Chondrocyte (in vitro differentiated cells): ENCODE results near the gene RPS27A. TPM values are rescaled to one million over a fixed set of nuclear protein-coding genes. Genes with fewer than 3 reads are reported as not detected.

Source experiments
- DNase-seq: peaks from one replicate; pipeline ENCODE4 v3.0.0; 2021; ENCODE audit warnings: mixed read lengths, low spot score
- H3K27ac Mint-ChIP-seq: one replicate; pipeline ENCODE4 v1.8.0; 2021; ENCODE audit warnings: mild to moderate bottlenecking, moderate library complexity, mixed read lengths; ENCODE audit not compliant: unreplicated experiment
- H3K27me3 Mint-ChIP-seq: 2 replicates; pipeline ENCODE4 v1.8.0; 2021; ENCODE audit warnings: low read depth, mixed read lengths
- H3K36me3 Mint-ChIP-seq: 2 replicates; pipeline ENCODE4 v1.8.0; 2021; ENCODE audit warnings: low read depth, mixed read lengths
- H3K4me1 Mint-ChIP-seq: 2 replicates; pipeline ENCODE4 v1.8.0; 2021; ENCODE audit warnings: low read depth, mild to moderate bottlenecking, mixed read lengths
- H3K4me3 Mint-ChIP-seq: one replicate; pipeline ENCODE4 v1.8.0; 2021; ENCODE audit warnings: mild to moderate bottlenecking, moderate library complexity, mixed read lengths; ENCODE audit not compliant: unreplicated experiment
- H3K9me3 Mint-ChIP-seq: 2 replicates; pipeline ENCODE4 v1.8.0; 2021; ENCODE audit warnings: low read depth, mixed read lengths
- CTCF ChIP-seq: fragments of 200-600 bp; sonication (generic); IDR thresholded peaks from 2 replicates; pipeline ENCODE4 v1.5.0; 2021; ENCODE audit warnings: antibody characterized with exemption, mild to moderate bottlenecking, moderate library complexity
- total RNA-seq: library from RNA; stranded (reverse); gene quantifications from 3 replicates; pipeline ENCODE4 v1.2.1, GENCODE V29; 2021

RPS27A gene
- total RNA-seq, 1 donor from 2014 or later: 580 TPM

DNA sequence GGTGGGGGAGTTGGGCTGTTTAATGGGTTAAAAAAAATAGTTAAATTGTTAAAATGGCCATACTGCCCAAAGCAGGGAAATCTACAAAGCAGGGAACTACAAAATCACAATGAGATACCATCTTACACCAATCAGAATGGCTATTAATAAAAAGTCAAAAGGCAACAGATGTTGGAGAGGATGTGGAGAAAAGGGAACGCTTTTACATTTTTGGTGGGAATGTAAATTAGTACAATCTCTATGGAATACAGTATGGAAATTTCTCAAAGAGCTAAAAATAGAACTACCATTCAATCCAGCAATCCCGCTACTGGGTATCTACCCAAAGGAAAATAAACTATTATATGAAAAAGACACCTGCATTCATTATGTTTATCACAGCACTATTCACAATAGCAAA is 27.5 kb upstream of the RPS27A start:
- no peak overlapping the region for H3K4me3 Mint-ChIP-seq
- no peaks in the 10 kb centered on the region for H3K4me1 Mint-ChIP-seq
- H3K27me3 Mint-ChIP-seq: no peaks in the 10 kb centered on the region
- peaks cover 34% of the 10 kb centered on the region for H3K9me3 Mint-ChIP-seq
- DNase-seq: no peak
- no peak overlapping the region for H3K27ac Mint-ChIP-seq
- no peak for TF ChIP-seq CTCF
- H3K36me3 Mint-ChIP-seq: peaks cover 46% of the 10 kb centered on the region

GRCh38 chr2:55213822-55214221 is 18.7 kb upstream of the RPS27A start:
- no peak for TF ChIP-seq CTCF
- H3K4me1 Mint-ChIP-seq: no peaks in the 10 kb centered on the region
- no peak for DNase-seq
- no peaks in the 10 kb centered on the region for H3K27me3 Mint-ChIP-seq
- H3K4me3 Mint-ChIP-seq: no peak overlapping the region
- no peak overlapping the region for H3K27ac Mint-ChIP-seq
- no peaks in the 10 kb centered on the region for H3K9me3 Mint-ChIP-seq
- H3K36me3 Mint-ChIP-seq: peaks cover 4% of the 10 kb centered on the region

GRCh38 chr2:55223958-55224760 is 8.3 kb upstream of the RPS27A start:
- Mint-ChIP-seq H3K4me3 (peak overlapping the region; percentile 69), H3K27me3 (no peaks in the 10 kb centered on the region), H3K9me3 (no peaks in the 10 kb centered on the region), H3K27ac (peak overlapping the region; percentile 85), H3K4me1 (peaks cover 27% of the 10 kb centered on the region), H3K36me3 (peaks cover 4% of the 10 kb centered on the region)
- no peak for TF ChIP-seq CTCF
- DNase-seq: no peak

DNA sequence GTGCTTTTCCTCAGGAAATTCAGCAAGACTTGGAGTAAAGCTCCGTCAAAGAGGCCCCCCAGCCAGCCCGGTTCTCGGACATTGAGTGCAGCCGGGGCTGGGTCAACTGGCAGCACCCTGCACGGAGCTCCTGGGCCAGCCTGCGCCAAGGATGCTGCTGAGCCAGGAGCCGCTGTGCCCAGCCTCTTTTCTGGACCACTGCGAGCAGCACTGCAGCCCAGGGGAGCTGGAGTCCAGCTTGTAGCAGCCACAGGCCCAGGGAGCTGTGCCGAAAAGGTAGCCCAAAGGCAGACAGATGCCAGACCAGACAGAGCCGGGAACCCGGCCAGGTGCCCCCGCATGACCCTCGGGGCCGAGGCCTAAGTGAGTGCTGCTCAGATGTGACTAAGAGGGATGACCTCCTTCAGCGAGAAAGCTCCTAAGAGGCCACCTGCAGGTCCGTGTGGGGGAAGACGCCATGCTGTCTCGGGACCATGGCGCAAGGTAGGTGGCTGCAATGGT is 7.7 kb upstream of the RPS27A start:
- H3K27me3 Mint-ChIP-seq: no peaks in the 10 kb centered on the region

More for the DNA sequence above, 7.7 kb upstream of the RPS27A start:
- H3K36me3 Mint-ChIP-seq: peaks cover 4% of the 10 kb centered on the region
- H3K4me3 Mint-ChIP-seq: no peak overlapping the region
- no peaks in the 10 kb centered on the region for H3K9me3 Mint-ChIP-seq
- DNase-seq: no peak
- TF ChIP-seq CTCF: no peak
- H3K4me1 Mint-ChIP-seq: peaks cover 31% of the 10 kb centered on the region
- H3K27ac Mint-ChIP-seq: peak overlapping the region; percentile 85
